ENCODE results near the gene CGB3.
"Not testable (repeated sequence)": the region's sequence is repeated elsewhere in the genome, so short reads cannot be mapped to it uniquely, and the experiment has no call there.

The CGB3 gene

GRCh38 chr19:49042177-49042576, 18.0 kb upstream of the CGB3 start:
- DNase-seq = no peak

- DNase-seq = not testable (repeated sequence)
Observed at GRCh38 chr19:49039736-49040135, 15.6 kb upstream of the CGB3 start.

GRCh38 chr19:49038557-49039276, 14.6 kb upstream of the CGB3 start:
- not testable (repeated sequence) for DNase-seq

- DNase-seq = not testable (repeated sequence)
Observed at GRCh38 chr19:49038111-49038510, 14.0 kb upstream of the CGB3 start.

- peak; percentile 80 for DNase-seq
Observed at GRCh38 chr19:49036815-49037214, 12.7 kb upstream of the CGB3 start, which contains the start of gene CGB1. Gene CGB1 (minus strand): TSS chr19:49036895. CDS start chr19:49036711, 184 bp downstream.

- peak; percentile 94 for DNase-seq
Observed at GRCh38 chr19:49031642-49032301, 7.6 kb upstream of the CGB3 start, which contains the start of gene CGB2. Gene CGB2 (plus strand): TSS chr19:49031890. CDS start chr19:49032096, 206 bp downstream.

- not testable (repeated sequence) for DNase-seq
Observed at GRCh38 chr19:49030323-49030722, 6.2 kb upstream of the CGB3 start.

- DNase-seq = not testable (repeated sequence)
Observed at GRCh38 chr19:49029749-49030148, 5.6 kb upstream of the CGB3 start.

GRCh38 chr19:49028686-49029085, 4.6 kb upstream of the CGB3 start:
- DNase-seq = not testable (repeated sequence)

- DNase-seq = not testable (repeated sequence)
Observed at GRCh38 chr19:49025599-49025998, 1.5 kb upstream of the CGB3 start.

GRCh38 chr19:49025088-49025487, 955 bp upstream of the CGB3 start:
- DNase-seq = not testable (repeated sequence)

- no peak for DNase-seq
Observed at GRCh38 chr19:49022116-49022515, 2.0 kb downstream of the CGB3 start.

GRCh38 chr19:49020931-49021895, 2.9 kb downstream of the CGB3 start:
- DNase-seq = peak; percentile 44

- no peak for DNase-seq
Observed at GRCh38 chr19:49020342-49020741, 3.8 kb downstream of the CGB3 start.

- DNase-seq = peak; percentile 72
Observed at GRCh38 chr19:49019242-49019932, 4.7 kb downstream of the CGB3 start.

GRCh38 chr19:49018388-49019241, 5.5 kb downstream of the CGB3 start:
- peak; percentile 35 for DNase-seq

- DNase-seq = peak; percentile 75
Observed at GRCh38 chr19:49017666-49018351, 6.3 kb downstream of the CGB3 start.

GRCh38 chr19:49017041-49017665, 7.0 kb downstream of the CGB3 start, which contains the start of gene LHB:
Gene LHB (minus strand): TSS chr19:49017091. CDS start chr19:49017081, 10 bp downstream.
- DNase-seq = no peak

GRCh38 chr19:49016067-49016839, 7.9 kb downstream of the CGB3 start:
- DNase-seq = no peak

Data from activated CD4-positive, alpha-beta T cell treated with anti-CD3 and anti-CD28 coated beads, Interleukin-2, Interleukin-6, amounts not matched to agents 100 ng/mL and 50 ng/mL, durations not matched to agents 16 hours and 8 hours (primary cell).